ENCODE measurements around the gene GLRX2. TPM values are rescaled to one million over a fixed set of nuclear protein-coding genes. Genes with fewer than 3 reads are reported as not detected.
"Not testable (repeated sequence)": the region's sequence is repeated elsewhere in the genome, so short reads cannot be mapped to it uniquely, and the experiment has no call there.

Gene GLRX2
- total RNA-seq, 2 experiments from 2014 or later, result 49.9 to 51.9 TPM

DNA sequence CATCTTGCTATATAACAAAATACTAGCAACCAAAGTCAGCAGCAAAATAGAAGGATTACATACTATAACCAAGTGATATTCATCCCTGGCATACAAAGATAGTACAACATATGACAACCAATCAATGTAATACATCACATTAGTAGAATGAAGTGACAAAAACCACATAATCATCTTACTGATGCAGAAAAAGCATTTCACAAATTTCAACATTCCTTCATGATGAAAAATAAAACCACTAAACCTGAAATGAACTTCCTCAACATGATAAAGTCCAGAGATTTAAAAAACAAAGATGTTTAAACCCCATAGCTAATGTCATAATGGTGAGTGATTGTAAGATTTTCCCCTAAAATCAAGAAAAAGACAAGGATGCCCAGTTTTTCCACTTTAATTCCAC lies 27.2 kb downstream of the GLRX2 start:
- POLR2A ChIA-PET, result no interaction called here
- CTCF ChIA-PET, result no interaction called here

DNA sequence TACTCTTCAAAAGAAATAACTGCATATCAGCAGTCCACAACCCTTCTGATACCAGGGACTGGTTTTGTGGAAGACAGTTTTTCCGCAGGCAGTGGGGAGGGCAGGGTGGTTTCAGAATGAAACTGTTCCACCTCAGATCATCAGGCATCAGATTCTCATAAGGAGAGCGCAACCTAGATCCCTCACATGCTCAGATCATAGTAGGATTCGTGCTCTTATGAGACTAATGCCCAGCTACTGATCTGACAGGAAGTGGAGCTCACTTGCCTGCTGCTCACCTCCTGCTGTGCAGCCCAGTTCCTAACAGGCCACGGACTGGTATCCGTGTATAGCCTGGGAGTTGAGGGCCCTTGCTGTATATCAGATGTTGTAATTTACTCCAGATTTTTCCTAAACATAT lies 34.3 kb downstream of the GLRX2 start:
- POLR2A ChIA-PET, result interaction anchor here (0.7 to 0.9 kb wide), 2 partner anchors 12 to 22 kb away, joined by 3 to 6 read pairs; partner anchors contain the start of genes RO60 and UCHL5
- CTCF ChIA-PET, result interaction anchor here (0.6 to 1.3 kb wide), 3 partner anchors 9 to 34 kb away, joined by 3 to 4 read pairs (median 4); partner anchors contain the start of genes GLRX2 and UCHL5

DNA sequence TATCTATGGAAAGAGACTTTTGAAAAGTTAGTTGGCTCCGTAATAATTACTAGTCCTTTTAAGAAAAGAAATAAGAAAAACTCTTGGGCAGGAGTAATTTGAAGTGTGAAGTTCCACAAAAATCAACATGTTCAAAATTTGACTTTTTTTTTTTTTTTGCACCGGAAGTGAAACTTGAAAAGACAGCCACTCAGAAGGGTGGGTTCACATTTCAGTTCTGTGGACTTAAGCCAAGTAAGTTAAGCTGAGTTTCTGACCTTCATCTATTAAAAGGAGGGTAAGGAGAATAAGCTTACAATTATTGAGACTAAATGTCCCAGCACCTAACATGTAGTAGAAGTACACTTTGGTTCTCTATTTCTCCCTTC lies 34.8 kb downstream of the GLRX2 start:
- POLR2A ChIA-PET, result interaction anchor here (0.7 to 0.9 kb wide), 2 partner anchors 12 to 21 kb away, joined by 3 to 6 read pairs; partner anchors contain the start of genes RO60 and UCHL5
- CTCF ChIA-PET, result interaction anchor here (1.0 to 1.3 kb wide), 2 partner anchors 34 to 53 kb away, joined by 3 to 4 read pairs; partner anchors contain the start of gene GLRX2

DNA sequence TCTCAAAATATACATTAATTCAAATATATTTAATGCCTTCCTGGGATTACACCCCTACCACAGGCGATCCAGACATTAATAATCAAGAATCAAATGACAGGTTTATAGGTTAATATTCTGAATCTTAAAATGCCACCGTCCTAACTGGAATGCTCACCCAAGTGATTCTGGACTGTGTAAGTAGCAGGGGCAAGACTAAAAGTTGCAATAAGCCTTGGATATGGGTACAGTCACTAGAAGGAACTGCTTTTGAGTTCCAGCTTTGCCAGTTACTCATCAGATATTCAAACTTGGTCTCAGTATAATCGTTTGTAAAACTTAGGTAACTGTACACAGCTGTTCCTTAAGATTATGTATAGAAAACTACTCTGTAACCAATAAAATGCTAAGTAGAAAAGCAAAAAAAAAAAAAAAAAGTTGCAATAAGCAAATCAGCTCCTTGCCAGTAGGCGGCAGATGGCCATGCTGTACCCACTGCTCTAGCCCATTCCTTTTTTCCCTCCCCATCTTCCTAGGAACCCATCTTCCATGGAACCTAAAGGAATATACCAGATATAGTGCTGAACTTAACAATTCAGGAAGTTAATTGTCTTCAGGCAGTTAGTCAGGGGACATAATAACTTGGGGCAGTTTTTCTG lies 35.3 kb downstream of the GLRX2 start:
- ChIA-PET CTCF (interaction anchor here (0.7 to 1.3 kb wide), 3 partner anchors 11 to 53 kb away, joined by 3 to 4 read pairs (median 4); partner anchors contain the start of genes GLRX2, RO60 and UCHL5), POLR2A (no interaction called here)

- CTCF ChIA-PET, result no interaction called here
- POLR2A ChIA-PET, result interaction anchor here (0.6 kb wide), 1 partner anchor 724 kb away, joined by 3 read pairs; no protein-coding TSS in a partner anchor
Observed at GRCh38 chr1:193068013-193068412, 37.2 kb downstream of the GLRX2 start.

- POLR2A ChIA-PET, result no interaction called here
- CTCF ChIA-PET, result no interaction called here
Observed at GRCh38 chr1:193066606-193067005, 38.6 kb downstream of the GLRX2 start.

- POLR2A ChIA-PET, result no interaction called here
- CTCF ChIA-PET, result no interaction called here
Observed at GRCh38 chr1:193065954-193066353, 39.3 kb downstream of the GLRX2 start.

DNA sequence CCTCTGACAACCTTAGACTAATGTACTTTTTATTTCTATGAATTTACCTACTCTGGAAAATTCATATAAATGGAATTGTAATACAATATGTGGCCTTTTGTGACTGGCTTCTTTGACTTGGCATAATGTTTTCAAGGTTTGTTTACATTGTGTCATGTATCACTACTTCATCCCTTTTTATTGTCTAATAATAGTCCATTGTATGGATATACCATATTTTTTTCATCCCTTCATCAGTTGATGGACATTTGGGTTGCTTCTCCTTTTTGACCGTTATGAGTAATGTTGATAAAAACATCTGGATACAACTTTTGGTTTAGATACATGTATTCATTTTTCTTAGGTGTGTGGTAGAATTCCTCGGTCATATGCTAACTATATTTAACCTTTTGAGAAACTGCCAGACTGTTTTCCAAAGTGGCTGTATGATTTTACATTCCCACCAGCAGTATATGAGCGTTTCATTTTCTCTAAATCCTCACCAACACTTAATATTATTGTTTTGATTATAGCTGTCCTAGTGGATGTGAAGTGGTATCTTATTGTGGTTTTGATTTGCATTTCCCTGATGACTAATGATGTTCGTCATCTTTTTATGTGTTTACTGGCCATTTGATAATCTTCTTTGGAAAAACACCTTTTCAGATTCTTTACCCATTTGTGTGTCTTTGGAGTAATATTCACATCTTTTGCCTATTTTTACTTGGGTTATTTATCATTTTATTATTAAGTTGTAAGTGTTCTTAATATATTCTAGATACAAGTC lies 42.3 kb downstream of the GLRX2 start:
- POLR2A ChIA-PET, result no interaction called here
- CTCF ChIA-PET, result no interaction called here

- POLR2A ChIA-PET, result no interaction called here
- CTCF ChIA-PET, result interaction anchor here (1.3 kb wide), 1 partner anchor 61 kb away, joined by 6 read pairs; the partner anchor contains the start of gene CDC73
Observed at GRCh38 chr1:193060938-193061337, 44.3 kb downstream of the GLRX2 start.

DNA sequence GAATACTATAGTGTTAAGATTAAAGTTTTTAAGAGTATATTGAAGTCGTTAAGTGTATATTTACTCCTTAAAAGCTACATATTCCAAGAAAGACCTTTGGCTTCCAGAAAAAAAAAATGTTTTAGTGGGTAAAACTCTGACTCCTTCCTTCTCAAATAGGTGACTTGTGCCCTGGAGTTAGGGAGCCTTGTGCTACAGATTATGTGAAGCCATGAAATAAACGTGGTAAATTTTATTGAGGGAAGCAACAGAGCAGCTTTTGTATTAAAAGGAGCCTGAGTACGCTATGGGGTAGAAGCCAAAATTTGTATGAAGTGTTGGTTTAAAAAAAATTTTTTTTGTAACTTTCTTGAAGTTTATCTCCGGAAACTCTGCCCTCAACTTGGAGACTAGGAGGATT lies 44.8 kb downstream of the GLRX2 start:
- ChIA-PET POLR2A (no interaction called here), CTCF (interaction anchor here (1.3 kb wide), 1 partner anchor 62 kb away, joined by 6 read pairs; the partner anchor contains the start of gene CDC73)

DNA sequence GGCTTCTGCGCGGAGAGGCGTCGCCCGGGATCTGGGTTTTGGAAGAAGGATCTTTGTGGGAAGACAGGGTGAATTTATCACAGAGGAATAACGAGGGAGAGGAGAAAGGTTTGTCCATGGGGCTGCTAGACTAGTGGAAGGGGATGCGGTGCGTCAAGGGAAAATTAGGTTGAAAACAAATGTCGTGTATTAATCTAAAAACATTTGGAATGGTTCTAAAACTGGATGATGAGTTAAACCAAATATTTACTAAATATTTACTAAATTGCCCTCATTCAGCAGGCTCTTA lies 45.2 kb downstream of the GLRX2 start:
- CTCF ChIA-PET, result no interaction called here
- POLR2A ChIA-PET, result no interaction called here

DNA sequence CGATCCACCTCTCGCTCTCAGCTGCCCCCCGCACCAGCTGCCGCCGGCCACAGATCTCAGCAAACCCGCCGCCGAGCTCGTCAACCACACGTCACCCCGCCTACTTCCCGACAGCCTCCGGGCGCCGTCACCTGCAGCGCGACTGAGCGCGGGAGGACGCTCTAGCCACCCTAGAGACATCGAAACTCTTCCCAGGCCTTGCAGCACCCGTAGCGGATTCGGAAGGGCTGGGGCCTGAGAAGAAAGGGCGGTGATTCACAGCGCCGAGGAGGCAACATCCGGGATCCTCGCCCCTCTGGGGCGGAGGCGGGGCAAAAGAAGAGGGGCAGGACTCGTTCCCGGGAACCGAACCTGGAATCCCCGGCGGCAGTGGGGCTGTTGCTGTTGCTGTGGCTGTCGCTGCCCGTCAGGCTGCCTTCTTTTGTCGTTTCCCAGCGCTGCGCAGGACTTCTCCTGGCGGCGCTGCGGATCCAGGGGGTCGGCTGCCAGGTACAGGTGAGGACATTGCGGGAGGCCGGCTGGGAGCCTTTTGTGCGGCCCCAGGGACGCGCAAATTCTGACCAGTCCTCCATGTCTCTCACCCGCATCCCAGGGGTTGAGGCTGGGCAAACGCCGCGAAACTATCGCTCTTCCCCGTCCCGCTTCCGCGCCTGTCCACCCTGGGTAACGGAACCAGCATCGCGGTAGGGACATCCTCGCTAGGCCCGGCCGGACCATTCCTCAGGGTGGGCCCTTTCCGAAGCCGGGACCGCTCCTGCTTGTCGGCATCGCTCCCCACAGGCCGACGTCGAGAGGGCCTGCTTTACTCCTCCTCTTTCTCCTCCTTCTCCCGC lies 45.7 kb downstream of the GLRX2 start, which contains the start of the genes RO60 and UCHL5:
Gene RO60, plus strand, starts transcription at position 331 of the 833 bp plus-strand sequence. CDS start 9,443 bp downstream, outside the sequence.
Gene UCHL5, minus strand, starts transcription at position 79 of the 833 bp plus-strand sequence. CDS start 100 bp downstream, outside the sequence.
- ChIA-PET CTCF (interaction anchor here (0.7 to 2.0 kb wide), 7 partner anchors 10 to 252 kb away, joined by 3 to 9 read pairs (median 5); partner anchors contain the start of genes CDC73 and GLRX2), POLR2A (interaction anchor here (0.9 to 2.3 kb wide), 8 partner anchors 10 to 252 kb away, joined by 3 to 23 read pairs (median 9); partner anchors contain the start of genes CDC73, GLRX2 and RGS2)

GRCh38 chr1:193058529-193059281 lies 46.5 kb downstream of the GLRX2 start:
- ChIA-PET POLR2A (interaction anchor here (0.5 to 2.3 kb wide), 11 partner anchors 10 to 252 kb away, joined by 3 to 23 read pairs (median 6); partner anchors contain the start of genes CDC73, GLRX2 and RGS2), CTCF (interaction anchor here (0.7 to 2.0 kb wide), 10 partner anchors 11 to 1237 kb away, joined by 3 to 9 read pairs (median 4); partner anchors contain the start of genes CDC73 and GLRX2)

GRCh38 chr1:193054169-193054675 lies 51.0 kb downstream of the GLRX2 start:
- ChIA-PET CTCF (no interaction called here), POLR2A (no interaction called here)

- POLR2A ChIA-PET, result interaction anchor here (0.5 to 0.8 kb wide), 2 partner anchors 10 to 22 kb away, joined by 3 read pairs; partner anchors contain the start of genes RO60 and UCHL5
- CTCF ChIA-PET, result not testable (repeated sequence)
Observed at GRCh38 chr1:193048913-193049312, 56.3 kb downstream of the GLRX2 start.

Measured in activated CD8-positive, alpha-beta memory T cell treated with anti-CD3 and anti-CD28 coated beads for 36 hours (primary cell).